HCT116 (cell line): ENCODE data around the gene ST7. TPM values are rescaled to one million over a fixed set of nuclear protein-coding genes. Genes with fewer than 3 reads are reported as not detected.

Experiments used
- ATAC-seq: fragments of 200-7000 bp; cut with Tn5 transposase; 2 replicates; pipeline ENCODE4 v1.9.1; 2020; ENCODE audit warnings: mild to moderate bottlenecking, moderate library complexity
- BruUV-seq: library from RNA; stranded (reverse); fragments of 400-500 nt; replicated peaks from 2 replicates; lab custom pipeline; 2021; lab: Mats Ljungman, UMichigan
- CTCF ChIA-PET: fragments of 300-600 bp; sonication (Branson Sonifier 250); formaldehyde crosslinking; loops from one replicate; lab custom pipeline; 2021; ENCODE audit warnings: antibody characterized with exemption; lab: Charles Lee
- POLR2A ChIA-PET: fragments of 300-600, 350-600 bp; sonication (Branson Sonifier 250); formaldehyde crosslinking; loops from one replicate; lab custom pipeline; 2021; ENCODE audit warnings: antibody characterized with exemption; lab: Charles Lee
- RAD21 ChIA-PET, 2 experiments: fragments of 300-600 bp; sonication (Branson Sonifier 250); formaldehyde crosslinking; loops; one replicate each; lab custom pipeline; 2023; ENCODE audit warnings: low total read pairs in 2 of 2; ENCODE audit not compliant: uncharacterized antibody in 2 of 2, unreplicated experiment in 2 of 2, low non-redundant PET in 1 of 2; lab: Charles Lee
- DNase-seq: peaks from one replicate; pipeline ENCODE4 v3.0.0-alpha.2; 2010; ENCODE audit warnings: low read depth, low spot score
- H2AFZ ChIP-seq: fragments of 200-600 bp; shearing (Covaris generic), sonication (generic); 2 replicates; pipeline ENCODE4 v1.6.1; 2017; ENCODE audit warnings: low read depth, mixed run types, mixed read lengths, antibody characterized with exemption, low read length; ENCODE audit not compliant: poor library complexity, severe bottlenecking
- H3K27ac ChIP-seq: 2 replicates; pipeline ENCODE4 v1.5.1; 2012; ENCODE audit warnings: low read depth, low read length
- H3K27me3 ChIP-seq: fragments of 200-600 bp; sonication (generic); 2 replicates; pipeline ENCODE4 v1.6.1; 2016; ENCODE audit warnings: mixed run types, low read length, mixed read lengths; ENCODE audit not compliant: insufficient read depth
- H3K36me3 ChIP-seq, 2 experiments: fragments of 200-500 bp in 1 of 2; fragments of 200-600 bp in 1 of 2; sonication (Bioruptor generic) in 1 of 2; sonication (generic) in 1 of 2; 2 replicates each; pipeline versions ENCODE4 v1.5.1 to v1.6.1; 2014 to 2016; ENCODE audit warnings: low read length in 2 of 2, inconsistent platforms in 1 of 2, mixed read lengths in 1 of 2, mixed run types in 1 of 2; ENCODE audit not compliant: insufficient read depth in 2 of 2, control insufficient read depth in 1 of 2
- H3K4me1 ChIP-seq, 2 experiments: fragments of 200-600 bp in 1 of 2; sonication (generic) in 1 of 2; 2 replicates each; pipeline versions ENCODE4 v1.5.1 to v1.6.1; 2012 to 2017; ENCODE audit warnings: low read length in 2 of 2, inconsistent platforms in 1 of 2, mild to moderate bottlenecking in 1 of 2, mixed read lengths in 1 of 2, mixed run types in 1 of 2, moderate library complexity in 1 of 2; ENCODE audit not compliant: insufficient read depth in 2 of 2, control insufficient read depth in 1 of 2
- H3K4me2 ChIP-seq: fragments of 200-600 bp; sonication (generic); 2 replicates; pipeline ENCODE4 v1.6.1; 2017; ENCODE audit warnings: mixed run types, low read length, mixed read lengths
- H3K4me3 ChIP-seq, 2 experiments: fragments of 200-600 bp in 1 of 2; sonication (generic) in 1 of 2; replicated peaks in 1 of 2; 2 replicates each; pipeline ENCODE4 v1.5.1; 2011 to 2016; ENCODE audit warnings: low read length in 2 of 2, control low read depth in 1 of 2, low read depth in 1 of 2, mild to moderate bottlenecking in 1 of 2, mixed read lengths in 1 of 2, mixed run types in 1 of 2
- H3K79me2 ChIP-seq: fragments of 200-600 bp; sonication (generic); 2 replicates; pipeline ENCODE4 v1.6.1; 2017; ENCODE audit warnings: mild to moderate bottlenecking, mixed run types, low read length, moderate library complexity, mixed read lengths; ENCODE audit not compliant: insufficient read depth
- H3K9ac ChIP-seq: fragments of 200-600 bp; sonication (generic); 2 replicates; pipeline ENCODE4 v1.6.1; 2016; ENCODE audit warnings: low read length, mixed read lengths
- H3K9me2 ChIP-seq: fragments of 200-600 bp; sonication (generic), shearing (Covaris generic); 2 replicates; pipeline ENCODE4 v1.6.1; 2017; ENCODE audit warnings: mixed run types, mild to moderate bottlenecking, moderate library complexity; ENCODE audit not compliant: insufficient read depth
- H3K9me3 ChIP-seq, 2 experiments: fragments of 200-500 bp in 1 of 2; fragments of 200-600 bp in 1 of 2; sonication (Bioruptor generic) in 1 of 2; sonication (generic) in 1 of 2; 2 replicates each; pipeline ENCODE4 v1.6.1; 2014 to 2017; ENCODE audit warnings: low read length in 2 of 2, mixed read lengths in 2 of 2, inconsistent platforms in 1 of 2, low read depth in 1 of 2, mild to moderate bottlenecking in 1 of 2, mixed run types in 1 of 2, moderate library complexity in 1 of 2; ENCODE audit not compliant: control insufficient read depth in 1 of 2, insufficient read depth in 1 of 2
- H4K20me1 ChIP-seq: fragments of 200-600 bp; sonication (generic), shearing (Covaris generic); 2 replicates; pipeline ENCODE4 v1.6.1; 2017; ENCODE audit warnings: mixed run types, mild to moderate bottlenecking, moderate library complexity; ENCODE audit not compliant: insufficient read depth
- CBX3 ChIP-seq: IDR thresholded peaks from 2 replicates; pipeline ENCODE4 v1.6.1; 2012; ENCODE audit warnings: low read depth
- CEBPB ChIP-seq: IDR thresholded peaks from 2 replicates; pipeline ENCODE4 v1.6.1; 2012; ENCODE audit warnings: low read depth
- CTCF ChIP-seq, 3 experiments: fragments of 200-600 bp in 1 of 3; sonication (generic) in 1 of 3; IDR thresholded peaks in 2 of 3; conservative IDR thresholded peaks in 1 of 3; 2 replicates each; pipeline ENCODE4 v1.5.1; 2012 to 2017; ENCODE audit warnings: low read depth in 2 of 3, low read length in 2 of 3, antibody characterized with exemption in 1 of 3, borderline replicate concordance in 1 of 3, control low read depth in 1 of 3, mild to moderate bottlenecking in 1 of 3, mixed read lengths in 1 of 3, mixed run types in 1 of 3, moderate library complexity in 1 of 3; ENCODE audit not compliant: insufficient read depth in 1 of 3
- EGR1 ChIP-seq: IDR thresholded peaks from 2 replicates; pipeline ENCODE4 v1.6.1; 2012; ENCODE audit warnings: low read depth
- EZH2 ChIP-seq: fragments of 200-600 bp; sonication (generic); IDR thresholded peaks from 2 replicates; pipeline ENCODE4 v1.6.1; 2017; ENCODE audit warnings: antibody characterized with exemption, mixed run types
- EZH2phosphoT487 ChIP-seq: fragments of 200-600 bp; IDR thresholded peaks from 2 replicates; pipeline ENCODE4 v1.6.1; 2018; ENCODE audit warnings: antibody characterized with exemption, borderline replicate concordance
- FOSL1 ChIP-seq: IDR thresholded peaks from 2 replicates; pipeline ENCODE4 v1.6.1; 2012; ENCODE audit warnings: low read depth
- MAX ChIP-seq: IDR thresholded peaks from 2 replicates; pipeline ENCODE4 v1.6.1; 2012
- POLR2A ChIP-seq: IDR thresholded peaks from 2 replicates; pipeline ENCODE4 v1.7.0; 2011; ENCODE audit warnings: borderline replicate concordance; ENCODE audit not compliant: insufficient read depth, insufficient read length; ENCODE audit errors: extremely low read depth
- POLR2AphosphoS5 ChIP-seq: IDR thresholded peaks from 2 replicates; pipeline ENCODE4 v1.6.1; 2011; ENCODE audit warnings: mild to moderate bottlenecking, low read depth, low read length, moderate library complexity
- RAD21 ChIP-seq: IDR thresholded peaks from 2 replicates; pipeline ENCODE4 v1.6.1; 2012; ENCODE audit warnings: low read depth, mild to moderate bottlenecking
- REST ChIP-seq: IDR thresholded peaks from 2 replicates; pipeline ENCODE4 v1.6.1; 2012; ENCODE audit warnings: low read depth
- SRF ChIP-seq: IDR thresholded peaks from 2 replicates; pipeline ENCODE4 v1.6.1; 2012; ENCODE audit warnings: low read depth
- ZFX ChIP-seq: fragments of 450-650 bp; IDR thresholded peaks from 2 replicates; pipeline ENCODE4 v1.6.1; 2017
- ZNF274 ChIP-seq: fragments of 200-500 bp; sonication (Bioruptor generic); IDR thresholded peaks from 2 replicates; pipeline ENCODE4 v1.6.1; 2014; ENCODE audit warnings: mild to moderate bottlenecking, low read depth, low read length, inconsistent platforms
- intact Hi-C: fragments of 100-400 bp; cut with micrococcal nuclease; formaldehyde crosslinking; loops from 2 replicates; pipeline ENCODE4 v1.10.0; 2022
- total RNA-seq: library from RNA; stranded (reverse); gene quantifications from one replicate; pipeline ENCODE4 v1.2.1, GENCODE V29; 2021; ENCODE audit not compliant: unreplicated experiment
- TF ChIP-seq, protein P1 (sequence below): IDR thresholded peaks from 2 replicates; pipeline ENCODE4 v1.6.1; 2012

The ST7 gene
- total RNA-seq, 1 experiment from 2014 or later: 12.6 TPM

DNA sequence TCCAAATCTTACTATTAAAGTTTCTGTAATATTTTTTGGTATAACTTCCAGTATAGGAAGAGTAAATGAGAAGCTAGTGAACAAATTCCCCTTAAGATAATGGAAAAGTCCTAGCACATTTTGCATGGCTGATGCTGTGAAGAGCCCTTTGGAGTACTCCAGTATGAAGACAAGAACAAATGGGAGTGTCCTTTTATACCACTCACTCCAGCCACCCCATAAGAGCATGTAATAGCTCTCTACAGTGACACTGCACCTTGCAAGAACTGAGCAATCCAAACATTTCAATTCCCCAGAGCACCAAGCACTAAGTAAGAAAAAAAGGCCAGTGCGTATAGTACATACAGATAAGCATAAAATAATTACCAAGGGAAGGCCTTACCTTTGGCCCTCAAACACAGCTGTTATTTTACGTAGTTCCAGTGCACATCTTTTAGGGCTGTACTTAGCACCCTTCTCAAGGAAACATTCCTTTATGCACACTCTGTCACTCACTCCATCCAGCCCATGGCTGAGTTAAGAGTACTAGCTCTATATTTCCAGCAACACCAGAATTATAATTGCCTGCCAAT lies 135.4 kb downstream of the ST7 start:
- Histone ChIP-seq H3K36me3 (no peaks in the 10 kb centered on the region), H3K9me3 (no peaks in the 10 kb centered on the region), H3K79me2 (no peaks in the 10 kb centered on the region), H3K9me2 (no peaks in the 10 kb centered on the region), H3K4me3 (no peak overlapping the region), H3K27me3 (no peaks in the 10 kb centered on the region), H4K20me1 (no peaks in the 10 kb centered on the region), H3K9ac (no peak overlapping the region), H3K27ac (no peak overlapping the region), H3K4me2 (no peak overlapping the region), H3K4me1 (no peaks in the 10 kb centered on the region), H2AFZ (no peak overlapping the region)
- no TSS peak for BruUV-seq
- POLR2A ChIA-PET: no interaction called here
- RAD21 ChIA-PET: no interaction called here
- ATAC-seq: no peak
- intact Hi-C loops: no loop called here
- CTCF ChIA-PET: no interaction called here
- DNase-seq: no peak
- TF ChIP-seq MAX (no peak), EGR1 (no peak), REST (no peak), ZFX (no peak), FOSL1 (no peak), POLR2AphosphoS5 (no peak), ZNF274 (no peak), EZH2phosphoT487 (no peak), EZH2 (no peak), CTCF (IDR thresholded peaks at IDR 0.05 in 2 of 3, conservative IDR thresholded peaks at IDR 0.05 in 1 of 3; ENCODE audit: borderline replicate concordance in 1 of 3, insufficient read depth in 1 of 3, low read depth in 2 of 3, low read length in 2 of 3) (no peak), CEBPB (no peak), POLR2A (no peak), RAD21 (no peak), CBX3 (no peak), SRF (no peak)
- TF ChIP-seq, protein P1, sequence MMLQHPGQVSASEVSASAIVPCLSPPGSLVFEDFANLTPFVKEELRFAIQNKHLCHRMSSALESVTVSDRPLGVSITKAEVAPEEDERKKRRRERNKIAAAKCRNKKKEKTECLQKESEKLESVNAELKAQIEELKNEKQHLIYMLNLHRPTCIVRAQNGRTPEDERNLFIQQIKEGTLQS: no peak
